Measurements from ENCODE around the gene THG1L.

DNA sequence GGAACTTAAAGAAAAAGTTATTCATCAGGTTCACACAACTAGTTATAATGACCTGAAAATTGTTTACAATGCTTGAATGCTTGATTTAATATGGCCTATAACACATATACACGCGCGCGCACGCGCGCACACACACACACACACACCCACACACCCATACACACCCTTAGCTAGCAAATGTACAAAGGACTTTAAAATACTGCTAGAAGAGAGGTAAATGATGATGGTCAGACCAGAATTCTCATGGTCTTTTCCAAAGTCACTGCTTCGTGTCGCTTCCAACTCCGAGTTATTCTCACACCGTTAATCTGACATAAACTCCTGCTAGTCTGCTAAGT lies 18.2 kb downstream of the THG1L start:
- no peak for TF ChIP-seq EP300 (IDR thresholded peaks at IDR 0.05; ENCODE audit: borderline replicate concordance)
- TF ChIP-seq EGR1 (IDR thresholded peaks at IDR 0.05): no peak
- no peak for TF ChIP-seq RAD21 (IDR thresholded peaks at IDR 0.05; ENCODE audit: low read depth)

Data from Ishikawa (cell line).